MM.1S (cell line): ENCODE results near the gene ZNF81.

Source experiments
- CTCF ChIP-seq: fragments of 300-600 bp; sonication (generic); IDR thresholded peaks from 2 replicates; pipeline ENCODE4 v1.5.1; 2016; ENCODE audit warnings: antibody characterized with exemption, low read length, mixed read lengths
- EZH2 ChIP-seq: fragments of 300-600 bp; sonication (generic); optimal IDR thresholded peaks from 2 replicates; pipeline ENCODE3; 2017; ENCODE audit warnings: low read depth, mild to moderate bottlenecking, antibody characterized with exemption, low read length, mixed read lengths
- EZH2phosphoT487 ChIP-seq: fragments of 300-600 bp; sonication (generic); IDR thresholded peaks from 2 replicates; pipeline ENCODE4 v1.6.1; 2018; ENCODE audit warnings: antibody characterized with exemption, low read length

- TF ChIP-seq CTCF = no peak
- TF ChIP-seq EZH2phosphoT487 = no peak
- TF ChIP-seq EZH2 = no peak
These were observed 37.8 kb upstream of the ZNF81 start for GRCh38 chrX:47798861-47799260.
